Activated CD4-positive, alpha-beta T cell treated with anti-CD3 and anti-CD28 coated beads, Interleukin-2, amount 50 U/mL, for 48 hours (primary cell): ENCODE results near the gene HOMER2.

Experiments
- DNase-seq, 2 experiments: peaks; one replicate each; pipeline ENCODE4 v3.0.0-alpha.2; 2020

The HOMER2 gene

GRCh38 chr15:82855286-82856100 lies 97.0 kb downstream of the HOMER2 start:
- no peak for DNase-seq

DNA sequence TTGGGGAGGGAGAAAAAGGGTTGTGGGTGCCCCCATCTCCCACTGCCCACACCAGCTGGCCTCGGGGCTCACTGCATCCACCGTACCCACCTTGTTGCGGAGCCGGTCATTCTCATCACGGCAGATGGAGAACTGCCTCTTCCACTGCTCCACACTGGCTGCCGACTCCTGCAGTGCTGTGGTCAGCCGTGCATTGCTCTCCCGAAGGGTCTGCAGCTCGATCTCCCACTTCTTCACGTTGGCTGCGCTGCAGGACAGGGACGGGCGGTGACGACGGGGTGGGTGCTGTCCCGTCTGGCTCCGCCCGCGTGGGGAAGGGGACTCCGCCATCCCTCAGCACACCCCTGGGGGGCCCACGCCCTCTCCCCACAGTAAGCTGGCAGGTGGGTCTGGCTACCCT lies 98.0 kb downstream of the HOMER2 start:
- DNase-seq: no peak

DNA sequence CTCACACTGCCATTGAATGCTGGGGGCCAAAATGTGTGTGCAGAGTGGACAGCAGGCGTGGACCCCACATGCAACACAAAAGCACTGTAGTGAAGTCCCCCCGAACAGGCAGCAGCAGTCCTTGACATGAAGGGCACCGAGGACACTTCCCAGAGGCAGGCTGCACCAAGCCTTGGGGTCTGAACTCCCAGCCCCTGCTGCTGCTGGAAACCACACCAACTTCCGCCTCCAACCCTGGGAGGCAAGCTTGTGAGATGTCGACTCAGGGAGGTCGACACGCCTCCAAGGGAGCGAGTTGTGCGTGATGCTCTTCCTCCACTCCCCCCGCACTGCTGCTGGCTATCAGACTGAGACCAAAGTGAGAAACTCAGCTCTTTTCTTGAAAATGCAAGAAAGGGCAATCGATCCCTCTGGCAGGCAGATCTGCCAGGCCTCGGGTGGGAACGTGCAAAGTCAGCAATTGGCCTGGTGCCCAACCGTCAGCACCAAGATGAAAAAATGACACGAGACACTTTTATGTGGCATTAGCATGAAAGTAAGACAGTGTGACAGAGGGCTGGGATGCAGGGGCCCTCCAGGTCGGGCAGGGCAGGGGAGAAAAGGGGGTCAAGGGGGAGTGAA lies 99.5 kb downstream of the HOMER2 start:
- DNase-seq: no peak

GRCh38 chr15:82851981-82852511 lies 100.5 kb downstream of the HOMER2 start:
- no peak for DNase-seq

DNA sequence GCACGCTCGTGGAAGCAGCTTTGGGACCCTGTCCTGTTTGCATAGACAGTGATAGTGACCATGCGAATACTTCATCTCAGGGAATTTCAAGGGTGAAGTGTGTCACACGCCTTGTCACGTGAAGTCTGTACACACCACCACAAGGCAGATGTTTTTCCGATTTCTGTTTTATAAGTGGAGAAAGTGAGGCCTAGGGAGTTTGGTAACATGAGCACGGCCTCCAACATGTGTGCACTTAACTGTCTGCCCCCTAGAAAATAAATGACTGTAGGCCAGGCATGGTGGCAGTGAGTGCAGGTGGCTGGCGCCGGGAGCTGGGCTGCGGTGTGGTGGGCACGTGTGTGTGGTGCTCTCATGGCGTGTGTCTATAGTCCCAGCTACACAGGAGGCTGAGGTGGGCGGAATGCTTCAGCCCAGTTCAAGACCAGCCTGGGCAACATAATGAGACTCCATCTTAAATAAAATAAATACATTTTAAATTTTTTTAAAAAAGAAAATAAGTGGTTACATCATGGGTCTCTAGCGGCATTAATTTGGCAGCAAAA lies 101.1 kb downstream of the HOMER2 start:
- no peak for DNase-seq

DNA sequence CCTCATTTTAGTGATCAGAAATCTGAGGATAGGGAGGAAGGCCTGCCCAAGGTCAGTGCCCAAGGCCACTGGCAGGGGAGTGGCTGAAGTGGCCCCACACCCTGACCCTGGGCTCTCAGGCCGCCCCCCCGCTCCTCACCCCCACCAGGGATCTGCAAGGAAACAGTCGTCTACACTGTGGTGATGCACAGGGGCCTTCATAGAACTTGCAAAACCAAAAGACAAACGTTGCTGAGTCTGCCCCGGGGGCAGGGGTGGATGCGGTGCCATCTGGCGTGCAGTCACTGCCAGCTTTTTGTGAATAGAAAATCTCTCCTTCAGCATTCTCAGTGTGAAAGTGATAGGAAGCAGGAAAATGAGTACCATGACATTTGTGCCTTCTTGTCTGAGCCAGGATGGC lies 101.8 kb downstream of the HOMER2 start:
- no peak for DNase-seq

DNA sequence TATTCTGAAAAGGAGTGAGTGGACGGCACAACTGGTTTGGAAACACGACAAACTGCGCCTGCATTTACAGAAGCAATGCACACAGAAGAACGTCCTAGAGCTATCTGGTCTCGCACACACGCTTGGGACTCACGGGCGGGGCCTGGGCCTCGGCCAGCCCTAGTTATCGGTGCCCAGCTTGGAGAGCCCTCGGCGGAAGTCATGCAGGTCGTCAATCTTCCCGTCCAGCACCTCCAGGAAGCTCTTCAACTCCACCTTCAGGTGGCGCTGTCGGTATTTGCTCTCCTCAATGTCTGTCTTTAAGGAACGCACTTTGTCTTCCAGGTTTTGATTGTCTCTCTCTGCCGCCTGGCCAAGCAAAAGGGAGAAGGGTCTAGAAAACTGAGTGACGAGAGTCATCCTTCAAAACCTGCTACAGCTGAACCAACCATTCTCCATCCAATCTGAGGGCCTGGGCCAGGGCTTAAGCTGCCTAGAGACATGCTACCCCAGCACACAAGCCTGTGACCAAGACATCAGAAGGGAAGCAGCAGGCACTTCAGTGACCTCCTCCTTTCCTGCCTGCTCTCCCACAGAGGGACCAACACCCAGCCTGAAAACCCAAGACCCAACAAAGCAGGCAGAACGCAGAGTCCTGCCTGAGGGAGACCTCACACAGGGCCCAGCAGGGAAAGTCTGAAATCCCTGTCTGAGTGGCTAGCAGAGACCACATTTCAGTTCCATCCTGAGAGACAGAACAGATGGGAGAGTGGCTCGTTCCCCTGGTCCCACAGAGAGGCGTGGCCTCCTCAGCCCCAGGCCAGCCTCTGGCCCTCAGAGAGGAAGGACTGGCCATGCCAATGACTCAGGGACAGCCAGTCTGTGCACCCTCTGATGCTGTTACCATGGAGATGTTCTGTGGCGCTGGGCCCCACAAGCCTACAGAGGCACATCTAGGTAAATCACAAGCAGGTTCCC lies 102.7 kb downstream of the HOMER2 start:
- DNase-seq: peak; percentile 41 to 63

DNA sequence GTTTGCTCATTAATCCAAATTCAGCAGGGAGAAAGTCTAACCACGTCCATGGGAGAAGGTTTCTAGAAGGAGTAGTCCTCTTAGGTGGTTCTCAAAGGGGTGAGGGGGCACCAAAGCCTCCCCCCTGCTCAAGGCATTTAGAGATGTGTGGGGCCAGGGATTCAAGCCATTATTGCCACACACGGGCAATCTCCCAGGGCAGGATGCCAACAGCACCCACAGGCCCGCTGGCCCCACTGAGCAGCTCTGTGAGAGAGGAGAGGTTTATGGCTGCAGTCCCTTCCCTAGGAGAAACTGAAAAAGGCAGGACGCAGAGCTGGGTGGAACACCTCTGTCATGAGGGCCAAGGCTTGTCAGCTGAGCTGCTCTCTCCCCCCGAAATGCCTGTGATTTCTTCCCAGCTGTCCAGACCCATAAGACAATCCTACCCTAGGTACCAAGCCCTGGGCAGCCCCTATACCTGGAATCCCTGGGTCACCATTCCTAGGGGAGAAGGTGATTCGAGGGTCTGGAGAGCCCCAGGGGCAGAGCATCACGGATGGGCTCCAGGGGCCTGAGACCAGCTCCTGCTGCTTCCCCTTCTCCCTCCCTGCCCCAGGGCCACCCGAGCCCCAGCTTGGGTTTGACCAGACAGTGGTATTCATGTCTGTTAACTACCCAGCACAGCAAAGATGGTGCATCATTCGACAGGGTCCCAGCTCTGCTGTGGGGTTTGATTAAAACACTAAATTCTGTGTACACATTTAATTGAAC lies 104.1 kb downstream of the HOMER2 start:
- DNase-seq: no peak

DNA sequence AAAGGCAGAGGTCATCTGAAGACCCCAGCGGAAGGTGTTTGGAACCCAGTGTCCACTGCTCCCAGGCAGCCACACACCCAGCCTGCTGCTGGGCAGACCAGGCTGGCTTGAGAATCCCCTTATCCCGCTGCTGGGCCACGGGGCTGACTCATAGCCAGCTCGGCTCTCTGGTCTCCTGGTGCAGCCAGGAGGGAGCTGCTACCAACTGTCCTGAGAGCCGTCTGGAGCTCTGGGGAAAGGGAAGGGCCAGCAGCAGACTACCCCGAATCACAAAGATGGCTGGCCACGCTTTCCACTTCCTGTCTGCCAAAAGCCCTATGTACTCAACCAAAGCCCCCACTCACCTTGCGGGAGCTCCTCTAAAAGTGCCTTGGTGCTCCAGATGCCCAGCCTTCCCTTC lies 104.8 kb downstream of the HOMER2 start:
- DNase-seq: no peak

DNA sequence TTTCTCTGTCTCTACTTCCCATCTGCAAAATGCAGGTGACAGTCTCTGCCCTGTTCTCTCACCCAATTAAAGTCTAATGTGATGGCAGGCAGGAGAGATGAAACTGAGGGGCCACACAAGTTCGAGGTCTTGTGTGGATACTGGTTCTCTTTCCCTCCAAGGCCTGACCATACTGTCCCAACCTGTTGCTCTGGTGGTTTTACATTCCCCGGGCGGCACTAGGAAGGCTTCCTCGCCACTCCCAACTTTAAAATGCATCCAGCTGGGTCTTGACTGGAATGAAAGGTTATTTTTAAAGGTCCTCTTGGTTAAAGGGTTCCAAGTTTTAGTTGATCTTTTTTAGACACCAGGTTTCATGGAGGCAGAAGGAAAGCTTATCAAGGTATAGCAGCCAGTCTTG lies 105.9 kb downstream of the HOMER2 start:
- DNase-seq: no peak

- no peak for DNase-seq
Measured at GRCh38 chr15:82845686-82846085, 106.8 kb downstream of the HOMER2 start.

DNA sequence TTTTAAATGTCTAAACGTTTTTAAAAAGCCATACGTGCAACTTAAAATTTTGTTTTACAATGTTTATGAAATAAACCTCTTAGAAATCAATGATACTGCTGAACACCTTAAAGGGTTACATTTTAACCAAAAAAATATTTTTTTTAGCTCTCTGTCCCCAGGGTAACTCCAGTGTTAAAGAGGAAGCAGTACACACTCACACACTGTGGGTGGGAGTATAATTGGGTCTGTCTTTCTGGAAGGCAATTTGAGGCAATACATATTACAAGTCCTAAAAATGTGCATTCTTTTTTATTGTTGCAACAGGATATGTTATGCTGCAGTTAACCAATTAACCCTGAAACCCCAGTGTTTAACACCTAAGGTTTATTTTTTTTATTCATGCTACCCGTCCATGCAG lies 109.0 kb downstream of the HOMER2 start:
- no peak for DNase-seq

GRCh38 chr15:82840166-82840565 lies 112.4 kb downstream of the HOMER2 start:
- DNase-seq: no peak

- no peak for DNase-seq
Measured at GRCh38 chr15:82839136-82839535, 113.4 kb downstream of the HOMER2 start.

DNA sequence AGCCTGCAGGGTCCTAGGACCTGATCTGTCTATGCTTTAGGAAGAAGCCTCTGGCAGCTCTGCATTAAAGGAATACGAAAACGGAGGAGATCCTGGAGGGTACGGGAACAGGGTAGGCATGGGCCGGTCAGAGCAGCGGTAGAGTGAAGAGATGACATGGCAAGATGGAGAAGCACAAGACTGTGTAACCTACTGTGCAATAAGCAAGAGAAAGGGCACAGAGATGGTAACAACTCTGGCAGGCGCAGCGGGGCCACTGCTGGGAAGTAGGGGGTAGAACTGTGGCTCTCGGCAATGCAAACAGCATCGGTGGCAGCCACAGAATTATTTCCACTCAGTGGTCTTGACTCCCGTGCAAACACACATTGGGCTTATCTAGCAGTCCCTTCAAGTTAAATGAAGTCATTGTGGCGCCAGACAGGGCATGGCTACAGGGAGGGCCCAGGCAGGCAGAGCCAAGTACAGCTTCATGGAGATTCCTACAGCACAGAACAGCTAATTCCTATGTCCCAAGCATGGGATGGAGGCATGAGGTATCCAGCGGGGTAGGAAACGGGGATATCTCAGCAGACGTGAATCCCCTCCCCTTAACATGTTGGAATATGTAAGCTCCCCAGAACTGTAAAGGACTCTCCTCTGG lies 114.3 kb downstream of the HOMER2 start:
- DNase-seq: no peak

GRCh38 chr15:82835391-82835917 lies 117.1 kb downstream of the HOMER2 start:
- DNase-seq: no peak

- DNase-seq: no peak
Measured at GRCh38 chr15:82833362-82833682, 119.2 kb downstream of the HOMER2 start.

DNA sequence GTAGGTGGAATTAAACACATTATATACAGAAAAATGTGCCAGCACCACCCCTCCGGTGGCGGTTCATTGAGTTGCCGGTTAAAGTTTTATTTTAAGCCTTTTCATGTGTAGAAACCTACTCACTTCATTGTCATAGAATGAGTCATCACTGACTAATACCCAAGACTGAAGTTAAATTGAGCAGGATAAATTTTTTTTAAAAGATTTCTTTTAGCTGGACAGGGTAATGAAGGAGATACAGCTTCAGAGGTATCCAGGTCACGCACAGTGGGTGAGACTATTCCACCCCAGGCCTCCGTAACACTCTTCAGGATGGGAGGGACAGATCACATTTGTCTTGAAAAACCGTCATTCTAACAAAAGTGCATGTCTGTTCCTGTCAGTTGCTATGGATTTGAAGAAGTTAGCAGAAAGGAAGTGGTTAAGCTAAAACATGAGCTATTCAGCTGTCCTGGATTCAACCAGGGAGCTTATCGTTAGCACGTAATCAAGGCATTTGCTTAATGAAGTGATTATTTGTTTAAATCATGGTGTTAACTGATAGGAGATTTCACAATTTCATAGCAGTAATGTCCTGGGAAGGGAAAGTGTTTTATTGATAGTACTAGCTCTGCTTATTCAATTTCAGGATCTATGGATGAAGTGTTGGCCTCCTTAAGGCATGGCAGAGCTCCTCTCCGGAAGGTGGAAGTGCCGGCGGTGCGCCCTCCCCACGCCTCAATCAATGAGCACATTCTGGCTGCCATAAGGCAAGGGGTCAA lies 119.7 kb downstream of the HOMER2 start:
- peak; percentile 39 to 56 for DNase-seq

- no peak for DNase-seq
Measured at GRCh38 chr15:82831894-82832600, 120.5 kb downstream of the HOMER2 start.
